HepG2 (cell line): ENCODE data around the gene MAGI1. TPM values are rescaled to one million over a fixed set of nuclear protein-coding genes. Genes with fewer than 3 reads are reported as not detected.

Experiments
- ATAC-seq: fragments of 200-7000 bp; cut with Tn5 transposase; 3 replicates; pipeline ENCODE4 v1.9.1; 2020; ENCODE audit warnings: mild to moderate bottlenecking, moderate library complexity
- Bru-seq: library from RNA; stranded (reverse); fragments of 400-500 nt; gene quantifications from one replicate; lab custom pipeline; 2021; lab: Mats Ljungman, UMichigan
- BruChase-seq, 2 experiments: library from RNA; stranded (reverse); fragments of 400-500 nt; gene quantifications; one replicate each; lab custom pipeline; 2021; lab: Mats Ljungman, UMichigan
- BruUV-seq: library from RNA; stranded (reverse); fragments of 400-500 nt; replicated peaks from 2 replicates; lab custom pipeline; 2021; lab: Mats Ljungman, UMichigan
- CTCF ChIA-PET: fragments of 300-600 bp; formaldehyde crosslinking; extraction: SDS; loops from one replicate; lab custom pipeline; 2021; ENCODE audit warnings: low total read pairs, inconsistent platforms, low intra/inter-chr PET ratio; lab: Yijun Ruan, JAX
- POLR2A ChIA-PET: fragments of 350-600 bp; sonication (Branson Sonifier 250); formaldehyde crosslinking; loops from one replicate; lab custom pipeline; 2020; ENCODE audit warnings: antibody characterized with exemption, inconsistent platforms; lab: Yijun Ruan, JAX
- DNase-seq: peaks from one replicate; pipeline ENCODE4 v3.0.0-alpha.2; 2015; ENCODE audit warnings: low spot score
- FAIRE-seq: peaks from 3 replicates; lab custom pipeline; 2011; peaks lifted over from hg19 to GRCh38; lab: Jason Lieb, UNC
- H2AFZ ChIP-seq: one replicate; pipeline ENCODE4 v1.6.1; 2011; ENCODE audit warnings: low read length, inconsistent platforms
- H3K27ac ChIP-seq: fragments of 300-600 bp; 3 replicates; pipeline ENCODE4 v1.8.0; 2011; ENCODE audit warnings: mixed run types, mild to moderate bottlenecking, mixed read lengths, low read length, inconsistent platforms; ENCODE audit not compliant: insufficient read depth; ENCODE audit errors: extremely low read length
- H3K27me3 ChIP-seq, 2 experiments: fragments of 200-600 bp in 1 of 2; 2 replicates in 1 of 2; 3 replicates in 1 of 2; pipeline versions ENCODE4 v1.6.0 to v1.8.0; 2011; ENCODE audit warnings: low read length in 2 of 2, mild to moderate bottlenecking in 2 of 2, moderate library complexity in 2 of 2, inconsistent platforms in 1 of 2; ENCODE audit not compliant: insufficient read depth in 2 of 2, control insufficient read depth in 1 of 2
- H3K36me3 ChIP-seq, 2 experiments: fragments of 200-600 bp in 1 of 2; replicated peaks in 1 of 2; 2 replicates in 1 of 2; 3 replicates in 1 of 2; pipeline versions ENCODE4 v1.5.1 to v1.8.0; 2011; ENCODE audit warnings: low read length in 2 of 2, inconsistent platforms in 1 of 2; ENCODE audit not compliant: insufficient read depth in 2 of 2, control insufficient read depth in 1 of 2
- H3K4me1 ChIP-seq: 2 replicates; pipeline ENCODE4 v1.5.1; 2012; ENCODE audit warnings: low read length, inconsistent platforms; ENCODE audit not compliant: insufficient read depth
- H3K4me2 ChIP-seq: 2 replicates; pipeline ENCODE4 v1.6.0; 2011; ENCODE audit warnings: low read depth, low read length, inconsistent platforms
- H3K4me3 ChIP-seq, 3 experiments: fragments of 200-600 bp in 1 of 3; sonication (generic), shearing (Covaris generic) in 1 of 3; replicated peaks in 1 of 3; 2 replicates each; pipeline ENCODE4 v1.5.1; 2011 to 2016; ENCODE audit warnings: low read length in 3 of 3, inconsistent platforms in 2 of 3, low read depth in 2 of 3, mild to moderate bottlenecking in 2 of 3, control low read depth in 1 of 3, mixed read lengths in 1 of 3; ENCODE audit not compliant: insufficient read depth in 1 of 3
- H3K79me2 ChIP-seq: one replicate; pipeline ENCODE4 v1.6.1; 2011; ENCODE audit warnings: low read length, inconsistent platforms; ENCODE audit not compliant: insufficient read depth
- H3K9ac ChIP-seq: 2 replicates; pipeline ENCODE4 v1.6.0; 2011; ENCODE audit warnings: mild to moderate bottlenecking, low read depth, low read length, inconsistent platforms; ENCODE audit not compliant: insufficient read depth
- H3K9me3 ChIP-seq: 2 replicates; pipeline ENCODE4 v1.5.1; 2012; ENCODE audit warnings: mild to moderate bottlenecking, low read length
- H4K20me1 ChIP-seq: 2 replicates; pipeline ENCODE4 v1.6.0; 2011; ENCODE audit warnings: inconsistent platforms, mild to moderate bottlenecking, low read length, moderate library complexity; ENCODE audit not compliant: insufficient read depth
- HOXA5 ChIP-seq: sonication (generic); formaldehyde crosslinking; IDR thresholded peaks from 2 replicates; pipeline ENCODE4 v1.4.0; 2020; ENCODE audit warnings: missing genetic modification reagents
- KMT2A ChIP-seq: sonication (generic); formaldehyde crosslinking; IDR thresholded peaks from 2 replicates; pipeline ENCODE4 v1.4.0; 2020; ENCODE audit warnings: missing genetic modification reagents
- MEF2D ChIP-seq: sonication (generic); formaldehyde crosslinking; IDR thresholded peaks from 2 replicates; pipeline ENCODE4 v1.5.1; 2020; ENCODE audit warnings: mild to moderate bottlenecking, missing genetic modification reagents
- MYC ChIP-seq: sonication (generic); formaldehyde crosslinking; IDR thresholded peaks from 2 replicates; pipeline ENCODE4 v1.9.0; 2021; ENCODE audit warnings: missing genetic modification reagents, borderline replicate concordance
- NBN ChIP-seq: fragments of 450-650 bp; conservative IDR thresholded peaks from 2 replicates; pipeline ENCODE4 v1.6.1; 2017
- PRMT3 ChIP-seq: sonication (generic); formaldehyde crosslinking; IDR thresholded peaks from 2 replicates; pipeline ENCODE4 v1.8.1; 2022; ENCODE audit warnings: low read depth, mild to moderate bottlenecking, moderate library complexity, missing genetic modification reagents, borderline replicate concordance
- REPIN1 ChIP-seq: sonication (generic); formaldehyde crosslinking; IDR thresholded peaks from 2 replicates; pipeline ENCODE4 v1.8.0; 2022; ENCODE audit warnings: missing genetic modification reagents, low read depth, mild to moderate bottlenecking, borderline replicate concordance
- TEAD2 ChIP-seq: sonication (generic); formaldehyde crosslinking; IDR thresholded peaks from 2 replicates; pipeline ENCODE4 v1.9.0; 2021; ENCODE audit warnings: missing genetic modification reagents
- ZFP1 ChIP-seq: IDR thresholded peaks from 2 replicates; pipeline ENCODE4 v1.6.1; 2016
- ZNF136 ChIP-seq: sonication (generic); formaldehyde crosslinking; IDR thresholded peaks from 2 replicates; pipeline ENCODE4 v1.8.1; 2022; ENCODE audit warnings: low read depth, mild to moderate bottlenecking, moderate library complexity, missing genetic modification reagents
- ZNF792 ChIP-seq: IDR thresholded peaks from 2 replicates; pipeline ENCODE4 v1.6.1; 2016
- WGBS: methylation state at CpG from one replicate; pipeline ENCODE4 v1.1.6; 2017; ENCODE audit warnings: low lambda C conversion rate; 5-methylcytosine and 5-hydroxymethylcytosine counted together
- in situ Hi-C: cut with HindIII; loops from 2 replicates; pipeline ENCODE4 v1.10.0; 2017; ENCODE audit warnings: low pct_unique_long_range_greater_than_20kb; ENCODE audit not compliant: extremely low pct_ligation_motif_present
- intact Hi-C: fragments of 100-400 bp; cut with micrococcal nuclease; formaldehyde crosslinking; loops from one replicate; pipeline ENCODE4 v1.10.0; 2022; ENCODE audit not compliant: unreplicated experiment
- long read RNA-seq, 2 experiments: library from RNA in 1 of 2; library from polyadenylated mRNA in 1 of 2; stranded (forward) in 1 of 2; unstranded in 1 of 2; transcript quantifications; one replicate each; pipeline ENCODE4 v2.0.0, GENCODE V29; 2019 to 2022
- polyA minus RNA-seq, 3 experiments: library from RNA; depleted of rRNA, polyadenylated mRNA; stranded (reverse); fragments of >200 nt; gene quantifications; 2 replicates each; pipeline ENCODE4 v1.2.3, GENCODE V29; 2011; ENCODE audit warnings: low replicate concordance in 1 of 3
- polyA plus RNA-seq, 8 experiments: library from polyadenylated mRNA; depleted of rRNA in 3 of 8; stranded (reverse) in 7 of 8; unstranded in 1 of 8; fragments of >200 nt; fragmentation: Illumina TruSeq in 4 of 8; extraction: Trizol in 4 of 8; gene quantifications; 2 replicates each; pipeline versions ENCODE4 v1.2.1 to v1.2.3, GENCODE V29; 2011 to 2016; ENCODE audit warnings: low read depth in 4 of 8, missing spikeins in 1 of 8, mixed read lengths in 1 of 8; ENCODE audit not compliant: insufficient read depth in 1 of 8
- total RNA-seq, 5 experiments: library from RNA; depleted of rRNA; stranded (reverse); fragments of >200 nt; fragmentation: Illumina TruSeq; extraction: Trizol; gene quantifications; 2 replicates each; pipeline ENCODE4 v1.2.3, GENCODE V29; 2016; ENCODE audit warnings: low read depth in 1 of 5
- TF ChIP-seq, protein P1 (sequence below): sonication (generic); formaldehyde crosslinking; conservative IDR thresholded peaks from 2 replicates; pipeline ENCODE4 v1.4.0; 2020; ENCODE audit warnings: missing genetic modification reagents
- TF ChIP-seq, protein P2 (sequence below): sonication (generic); formaldehyde crosslinking; IDR thresholded peaks from 2 replicates; pipeline ENCODE4 v1.4.0; 2020; ENCODE audit warnings: mild to moderate bottlenecking, missing genetic modification reagents
- TF ChIP-seq, protein P3 (sequence below): conservative IDR thresholded peaks from 2 replicates; pipeline ENCODE4 v1.6.1; 2018; ENCODE audit warnings: missing genetic modification reagents

MAGI1 gene
- 25.3 and 26.0 TPM in 2 replicates for total RNA-seq (2016; rRNA removed; fragmentation: Illumina TruSeq; extraction: Trizol)
- 19.7 and 22.4 TPM in 2 replicates for total RNA-seq (2016; cell fraction: cytosol; rRNA removed; fragmentation: Illumina TruSeq; extraction: Trizol; ENCODE audit: low read depth)
- 20.3 and 24.5 TPM in 2 replicates for total RNA-seq (2016; cell fraction: insoluble cytoplasmic fraction; rRNA removed; fragmentation: Illumina TruSeq; extraction: Trizol)
- total RNA-seq (2016; cell fraction: membrane; rRNA removed; fragmentation: Illumina TruSeq; extraction: Trizol) = 13.5 and 15.2 TPM in 2 replicates
- 38.6 and 46.5 TPM in 2 replicates for total RNA-seq (2016; cell fraction: nucleus; rRNA removed; fragmentation: Illumina TruSeq; extraction: Trizol)
- polyA plus RNA-seq (2011; rRNA removed) = 22.2 and 24.6 TPM in 2 replicates
- 16.2 and 18.5 TPM in 2 replicates for polyA plus RNA-seq (2011; cell fraction: cytosol; rRNA removed)
- 39.9 and 44.0 TPM in 2 replicates for polyA plus RNA-seq (2011; cell fraction: nucleus; rRNA removed)
- 22.8 and 24.7 TPM in 2 replicates for polyA plus RNA-seq (2012)
- 0.42 and 0.67 TPM in 2 replicates for polyA plus RNA-seq (2016; cell fraction: cytosol; fragmentation: Illumina TruSeq; extraction: Trizol; ENCODE audit: low read depth)
- polyA plus RNA-seq (2016; cell fraction: insoluble cytoplasmic fraction; fragmentation: Illumina TruSeq; extraction: Trizol; ENCODE audit: low read depth) = 12.8 and 14.8 TPM in 2 replicates
- polyA plus RNA-seq (2016; cell fraction: membrane; fragmentation: Illumina TruSeq; extraction: Trizol; ENCODE audit: low read depth) = 1.3 and 1.8 TPM in 2 replicates
- 24.7 and 30.8 TPM in 2 replicates for polyA plus RNA-seq (2016; cell fraction: nucleus; fragmentation: Illumina TruSeq; extraction: Trizol; ENCODE audit: insufficient read depth, low read depth)
- 5.0 and 41.6 TPM in 2 replicates for polyA minus RNA-seq (2011; rRNA and poly(A)+ RNA removed; ENCODE audit: low replicate concordance)
- 24.9 and 26.3 TPM in 2 replicates for polyA minus RNA-seq (2011; cell fraction: cytosol; rRNA and poly(A)+ RNA removed)
- 140 and 147 TPM in 2 replicates for polyA minus RNA-seq (2011; cell fraction: nucleus; rRNA and poly(A)+ RNA removed)
- percentile 89 among the genes with signal in this experiment for Bru-seq, nascent RNA
- percentile 79 among the genes with signal in this experiment for BruChase-seq, experiment 1, labeled RNA remaining after a 6-hour chase
- BruChase-seq, experiment 2, labeled RNA remaining after a 2-hour chase = percentile 87 among the genes with signal in this experiment
- long read RNA-seq, experiment 1, partial matches to known transcripts = 7 of 14 reads
- long read RNA-seq, experiment 1, other reads (novel, unspliced or antisense) = 7 of 14 reads
- long read RNA-seq, experiment 2, partial matches to known transcripts = 1 of 38 reads
- long read RNA-seq, experiment 2, other reads (novel, unspliced or antisense) = 37 of 38 reads

DNA sequence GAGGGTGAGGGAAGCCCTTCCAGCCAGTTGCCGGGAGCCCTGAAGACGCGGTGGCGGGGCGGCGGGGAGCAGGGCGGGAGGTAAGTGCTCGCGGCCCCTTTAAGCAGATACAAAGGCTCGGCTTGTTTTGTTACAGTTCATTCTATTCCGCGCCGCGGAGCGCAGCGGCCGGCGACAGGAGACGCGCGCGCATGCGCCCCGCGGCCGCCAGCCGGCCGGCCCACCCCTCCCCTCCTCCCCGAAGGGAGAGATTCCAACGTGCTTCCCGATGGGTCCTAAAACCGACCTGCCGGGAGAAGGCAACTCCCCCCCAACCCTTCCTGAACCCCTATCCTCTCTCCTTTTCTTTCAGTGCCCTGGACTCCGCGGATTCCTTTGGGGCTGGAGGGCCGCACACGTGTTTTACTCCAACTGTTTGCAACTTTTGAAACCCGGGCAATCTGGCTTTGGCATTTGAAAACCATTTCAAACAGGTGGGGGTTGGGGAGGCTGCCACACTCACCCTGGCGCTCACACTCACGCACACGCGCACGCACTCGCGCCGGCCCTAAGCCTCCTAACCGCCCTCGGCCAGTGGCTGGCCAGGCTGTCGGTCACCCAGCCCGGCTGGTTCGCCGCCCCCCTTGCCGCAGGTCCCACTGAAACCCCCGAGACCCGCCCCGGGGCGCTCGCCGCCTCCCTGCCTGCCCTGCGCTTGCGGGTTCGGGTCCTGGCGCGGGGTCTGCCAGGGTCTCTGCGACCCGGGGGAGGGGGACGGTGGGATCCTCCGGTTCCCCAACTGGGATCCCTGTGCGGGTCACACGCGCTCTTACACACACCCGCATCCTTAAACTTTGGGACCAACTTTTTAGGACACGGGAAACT, at the start of gene MAGI1:
MAGI1 (minus strand) TSS at position 193 of the 864 bp plus-strand sequence. CDS start 610 bp downstream, outside the sequence.
- no peaks in the 10 kb centered on the region for H3K9me3 ChIP-seq
- in situ Hi-C loops (no loop called here), intact Hi-C loops (loop anchor here (2.0 to 10.0 kb wide), 5 partner anchors 37 to 252 kb away; no protein-coding TSS in a partner anchor)
- peak; percentile 71 for FAIRE-seq
- ChIA-PET CTCF (no interaction called here), POLR2A (interaction anchor here (0.7 to 2.7 kb wide), 4 partner anchors 9 to 85 kb away, joined by 3 to 8 read pairs (median 5); no protein-coding TSS in a partner anchor)
- H3K4me3 ChIP-seq = peak within 1 kb of the TSS; percentile 85 to 97 (median 92)
- H3K36me3 ChIP-seq = 0 out of 5 replicates have a peak, but pooled peaks cover 0 to 1% of the 10 kb centered on the region in 2 experiments
- no peaks in the 10 kb centered on the region; a peak in 1 of 5 replicates for H3K27me3 ChIP-seq
- H3K9ac ChIP-seq = peak within 1 kb of the TSS; percentile 82
- peak within 1 kb of the TSS; percentile 70 for H2AFZ ChIP-seq
- H3K4me1 ChIP-seq = peaks cover 54% of the 10 kb centered on the region
- WGBS = under 1% methylated on average over 25 of the region's 73 CpGs
- BruUV-seq = TSS peak; percentile 45
- peaks cover 13% of the 10 kb centered on the region for H4K20me1 ChIP-seq
- peak within 1 kb of the TSS; percentile 98 for H3K27ac ChIP-seq
- peaks cover 42% of the 10 kb centered on the region for H3K79me2 ChIP-seq
- H3K4me2 ChIP-seq = peak within 1 kb of the TSS; percentile 99
- DNase-seq = peak; percentile 90
- ATAC-seq = peak; percentile 87
- TF ChIP-seq ZFP1 (CRISPR knock-in tag) = peak; percentile 67; the same call in 1 of the 2 replicates
- TF ChIP-seq TEAD2 (CRISPR knock-in tag) = no peak
- peak; percentile 68 for TF ChIP-seq MYC
- no peak; the same call in 1 of the 2 replicates for TF ChIP-seq PRMT3 (CRISPR knock-in tag)
- 0 out of 2 replicates have a peak, but pooled peaks have one; percentile 17 for TF ChIP-seq REPIN1
- TF ChIP-seq ZNF136 (CRISPR knock-in tag) = no peak
- TF ChIP-seq, protein P1, sequence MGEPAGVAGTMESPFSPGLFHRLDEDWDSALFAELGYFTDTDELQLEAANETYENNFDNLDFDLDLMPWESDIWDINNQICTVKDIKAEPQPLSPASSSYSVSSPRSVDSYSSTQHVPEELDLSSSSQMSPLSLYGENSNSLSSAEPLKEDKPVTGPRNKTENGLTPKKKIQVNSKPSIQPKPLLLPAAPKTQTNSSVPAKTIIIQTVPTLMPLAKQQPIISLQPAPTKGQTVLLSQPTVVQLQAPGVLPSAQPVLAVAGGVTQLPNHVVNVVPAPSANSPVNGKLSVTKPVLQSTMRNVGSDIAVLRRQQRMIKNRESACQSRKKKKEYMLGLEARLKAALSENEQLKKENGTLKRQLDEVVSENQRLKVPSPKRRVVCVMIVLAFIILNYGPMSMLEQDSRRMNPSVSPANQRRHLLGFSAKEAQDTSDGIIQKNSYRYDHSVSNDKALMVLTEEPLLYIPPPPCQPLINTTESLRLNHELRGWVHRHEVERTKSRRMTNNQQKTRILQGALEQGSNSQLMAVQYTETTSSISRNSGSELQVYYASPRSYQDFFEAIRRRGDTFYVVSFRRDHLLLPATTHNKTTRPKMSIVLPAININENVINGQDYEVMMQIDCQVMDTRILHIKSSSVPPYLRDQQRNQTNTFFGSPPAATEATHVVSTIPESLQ = 0 out of 2 replicates have a peak, but pooled peaks have one; percentile 14
- TF ChIP-seq NBN = no peak
- peak; percentile 17; the same call in 1 of the 2 replicates for TF ChIP-seq HOXA5
- TF ChIP-seq MEF2D (CRISPR knock-in tag) = peak; percentile 14; the same call in 1 of the 2 replicates
- TF ChIP-seq, protein P2, sequence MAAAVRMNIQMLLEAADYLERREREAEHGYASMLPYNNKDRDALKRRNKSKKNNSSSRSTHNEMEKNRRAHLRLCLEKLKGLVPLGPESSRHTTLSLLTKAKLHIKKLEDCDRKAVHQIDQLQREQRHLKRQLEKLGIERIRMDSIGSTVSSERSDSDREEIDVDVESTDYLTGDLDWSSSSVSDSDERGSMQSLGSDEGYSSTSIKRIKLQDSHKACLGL (CRISPR knock-in tag) = peak; percentile 72; the same call in 1 of the 2 replicates
- peak; percentile 42; the same call in 1 of the 2 replicates for TF ChIP-seq ZNF792 (CRISPR knock-in tag)
- TF ChIP-seq KMT2A = peak; percentile 57
- TF ChIP-seq, protein P3, sequence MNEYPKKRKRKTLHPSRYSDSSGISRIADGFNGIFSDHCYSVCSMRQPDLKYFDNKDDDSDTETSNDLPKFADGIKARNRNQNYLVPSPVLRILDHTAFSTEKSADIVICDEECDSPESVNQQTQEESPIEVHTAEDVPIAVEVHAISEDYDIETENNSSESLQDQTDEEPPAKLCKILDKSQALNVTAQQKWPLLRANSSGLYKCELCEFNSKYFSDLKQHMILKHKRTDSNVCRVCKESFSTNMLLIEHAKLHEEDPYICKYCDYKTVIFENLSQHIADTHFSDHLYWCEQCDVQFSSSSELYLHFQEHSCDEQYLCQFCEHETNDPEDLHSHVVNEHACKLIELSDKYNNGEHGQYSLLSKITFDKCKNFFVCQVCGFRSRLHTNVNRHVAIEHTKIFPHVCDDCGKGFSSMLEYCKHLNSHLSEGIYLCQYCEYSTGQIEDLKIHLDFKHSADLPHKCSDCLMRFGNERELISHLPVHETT (CRISPR knock-in tag) = peak; percentile 64
